ENCODE data around the gene PLEKHM2. TPM values are rescaled to one million over a fixed set of nuclear protein-coding genes. Genes with fewer than 3 reads are reported as not detected.

The PLEKHM2 gene
- total and polyA plus RNA-seq, 12 donors = 63.7 to 106 (median 76.7) TPM

DNA sequence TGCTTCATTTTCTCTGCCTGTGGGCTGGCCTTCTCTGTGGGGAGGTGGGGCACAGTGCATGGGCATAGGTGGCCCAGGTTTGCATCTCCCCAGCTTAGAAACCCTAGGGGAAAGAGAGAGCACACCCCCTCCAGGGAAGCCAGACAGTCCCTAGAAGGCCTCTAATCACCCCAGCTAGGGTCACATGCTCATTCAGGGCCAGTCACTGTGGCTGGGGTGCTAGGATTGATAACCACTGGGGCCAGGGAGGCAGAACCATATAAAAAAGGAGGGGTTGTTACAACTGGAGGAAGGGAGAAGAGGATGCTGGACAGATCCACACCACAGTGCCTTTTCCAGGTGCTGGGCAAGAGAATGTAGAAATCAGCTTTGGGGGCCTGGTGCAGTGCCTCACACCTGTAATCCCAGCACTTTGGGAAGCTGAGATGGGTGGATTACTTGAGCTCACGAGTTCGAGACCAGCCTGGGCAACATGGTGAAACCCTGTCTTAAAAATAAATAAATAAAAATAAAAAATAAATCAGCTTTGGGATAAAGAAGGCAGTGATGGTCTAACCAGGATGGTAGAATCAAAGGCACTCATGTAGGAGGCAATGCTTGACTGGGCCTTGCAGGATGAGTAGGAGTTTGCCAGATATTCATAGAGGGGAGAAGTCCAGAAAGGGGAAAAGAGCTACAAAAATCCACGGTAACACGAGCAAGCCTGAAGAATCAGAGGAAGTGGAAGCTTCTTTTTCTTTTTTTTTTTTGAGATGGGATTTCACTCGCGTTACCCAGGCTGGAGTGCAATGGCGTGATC lies 94.0 kb downstream of the PLEKHM2 start:
- no peaks in the 10 kb centered on the region for H3K27me3 ChIP-seq
- intact Hi-C loops (cut with DNase I) = no loop called here
- peaks cover 0 to 6% (median 0%) of the 10 kb centered on the region in 9 donors for H3K4me1 ChIP-seq
- no peak overlapping the region for H3K27ac ChIP-seq
- no peak overlapping the region for H3K4me3 ChIP-seq
- TF ChIP-seq, protein P1, sequence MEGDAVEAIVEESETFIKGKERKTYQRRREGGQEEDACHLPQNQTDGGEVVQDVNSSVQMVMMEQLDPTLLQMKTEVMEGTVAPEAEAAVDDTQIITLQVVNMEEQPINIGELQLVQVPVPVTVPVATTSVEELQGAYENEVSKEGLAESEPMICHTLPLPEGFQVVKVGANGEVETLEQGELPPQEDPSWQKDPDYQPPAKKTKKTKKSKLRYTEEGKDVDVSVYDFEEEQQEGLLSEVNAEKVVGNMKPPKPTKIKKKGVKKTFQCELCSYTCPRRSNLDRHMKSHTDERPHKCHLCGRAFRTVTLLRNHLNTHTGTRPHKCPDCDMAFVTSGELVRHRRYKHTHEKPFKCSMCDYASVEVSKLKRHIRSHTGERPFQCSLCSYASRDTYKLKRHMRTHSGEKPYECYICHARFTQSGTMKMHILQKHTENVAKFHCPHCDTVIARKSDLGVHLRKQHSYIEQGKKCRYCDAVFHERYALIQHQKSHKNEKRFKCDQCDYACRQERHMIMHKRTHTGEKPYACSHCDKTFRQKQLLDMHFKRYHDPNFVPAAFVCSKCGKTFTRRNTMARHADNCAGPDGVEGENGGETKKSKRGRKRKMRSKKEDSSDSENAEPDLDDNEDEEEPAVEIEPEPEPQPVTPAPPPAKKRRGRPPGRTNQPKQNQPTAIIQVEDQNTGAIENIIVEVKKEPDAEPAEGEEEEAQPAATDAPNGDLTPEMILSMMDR (IDR thresholded peaks at IDR 0.05) = no peak
- H3K36me3 ChIP-seq = peaks cover 0 to 86% (median 2%) of the 10 kb centered on the region in 9 donors
- ATAC-seq (no peak), DNase-seq (no peak)
- 88 to 92% methylated on average over 7 of the region's 7 CpGs for WGBS, 2 donors
- no peaks in the 10 kb centered on the region for H3K9me3 ChIP-seq

Other genes with a start within 250 kb of the PLEKHM2 start
- 1 to 10 TPM in 3 of 10 donors, under 1 TPM in 4, not detected in 3; 0.42 to 1.6 (median 0.93) TPM for gene CTRC, start 245.9 kb upstream of the PLEKHM2 start, total RNA-seq
- gene CTRC, start 245.9 kb upstream of the PLEKHM2 start, polyA plus RNA-seq = under 1 TPM in 1 of 2 donors, not detected in 1; 0.41 TPM
- gene CELA2A, start 227.6 kb upstream of the PLEKHM2 start, total RNA-seq = 1 to 10 TPM in 5 of 10 donors, under 1 TPM in 2, not detected in 3; 0.85 to 1.6 (median 1.2) TPM
- under 1 TPM in 1 of 2 donors, not detected in 1; 0.09 TPM for gene CELA2A, start 227.6 kb upstream of the PLEKHM2 start, polyA plus RNA-seq
- not detected for gene CELA2B, start 208.2 kb upstream of the PLEKHM2 start, total RNA-seq
- gene CELA2B, start 208.2 kb upstream of the PLEKHM2 start, polyA plus RNA-seq = not detected
- 10 to 100 TPM in 9 of 10 donors, 1 to 10 TPM in 1; 8.6 to 16.6 (median 14.2) TPM for gene CASP9, start 160.1 kb upstream of the PLEKHM2 start, total RNA-seq
- 10 to 100 TPM; 14.3 to 22.2 TPM for gene CASP9, start 160.1 kb upstream of the PLEKHM2 start, polyA plus RNA-seq
- 10 to 100 TPM; 13.7 to 22.8 (median 19.1) TPM for gene DNAJC16, start 157.5 kb upstream of the PLEKHM2 start, total RNA-seq
- 1 to 10 TPM; 4.7 to 6.4 TPM for gene DNAJC16, start 157.5 kb upstream of the PLEKHM2 start, polyA plus RNA-seq
- gene AGMAT, start 99.3 kb upstream of the PLEKHM2 start, total RNA-seq = under 1 TPM in 6 of 10 donors, not detected in 4; 0.13 to 0.30 (median 0.24) TPM
- under 1 TPM in 1 of 2 donors, not detected in 1; 0.06 TPM for gene AGMAT, start 99.3 kb upstream of the PLEKHM2 start, polyA plus RNA-seq
- 10 to 100 TPM; 17.7 to 29.6 (median 24.7) TPM for gene DDI2, start 66.9 kb upstream of the PLEKHM2 start, total RNA-seq
- 10 to 100 TPM in 1 of 2 donors, 1 to 10 TPM in 1; 2.1 to 10.8 TPM for gene DDI2, start 66.9 kb upstream of the PLEKHM2 start, polyA plus RNA-seq
- 10 to 100 TPM in 6 of 10 donors, 1 to 10 TPM in 4; 6.0 to 44.9 (median 13.6) TPM for gene SLC25A34, start 51.9 kb downstream of the PLEKHM2 start, total RNA-seq
- gene SLC25A34, start 51.9 kb downstream of the PLEKHM2 start, polyA plus RNA-seq = 10 to 100 TPM in 1 of 2 donors, 1 to 10 TPM in 1; 1.1 to 36.1 TPM
- gene TMEM82, start 58.2 kb downstream of the PLEKHM2 start, total RNA-seq = not detected
- gene TMEM82, start 58.2 kb downstream of the PLEKHM2 start, polyA plus RNA-seq = not detected
- gene FBLIM1, start 74.5 kb downstream of the PLEKHM2 start, total RNA-seq = 100 to 1,000 TPM in 2 of 10 donors, 10 to 100 TPM in 8; 43.4 to 115 (median 59.9) TPM
- gene FBLIM1, start 74.5 kb downstream of the PLEKHM2 start, polyA plus RNA-seq = 10 to 100 TPM; 27.0 to 52.9 TPM
- gene UQCRHL, start 123.3 kb downstream of the PLEKHM2 start, total RNA-seq = 1 to 10 TPM; 2.1 to 6.3 (median 3.2) TPM
- gene UQCRHL, start 123.3 kb downstream of the PLEKHM2 start, polyA plus RNA-seq = 1 to 10 TPM; 4.5 to 8.6 TPM
- gene SPEN, start 163.4 kb downstream of the PLEKHM2 start, total RNA-seq = 10 to 100 TPM; 24.1 to 34.4 (median 28.1) TPM
- gene SPEN, start 163.4 kb downstream of the PLEKHM2 start, polyA plus RNA-seq = 10 to 100 TPM; 11.2 to 12.4 TPM